ENCODE data around the gene ELK4. TPM values are rescaled to one million over a fixed set of nuclear protein-coding genes. Genes with fewer than 3 reads are reported as not detected.

The ELK4 gene
- total and polyA plus RNA-seq, 2 donors (not counting 1 experiment from before 2014, with no cell fraction given) = 11.7 to 11.8 TPM

GRCh38 chr1:205565799-205566198 lies 66.0 kb downstream of the ELK4 start:
- Histone ChIP-seq H3K9me3 (ENCODE audit: control insufficient read depth, insufficient read depth, low read depth, low read length) (no peaks in the 10 kb centered on the region), H3K4me1 (ENCODE audit: control insufficient read depth, extremely low read depth, insufficient read depth, low read length) (no peaks in the 10 kb centered on the region), H2AFZ (ENCODE audit: low read length) (no peak overlapping the region), H3K4me2 (ENCODE audit: extremely low read depth, insufficient read depth, low read length) (no peak overlapping the region), H3K9ac (ENCODE audit: insufficient read depth, low read length) (no peak overlapping the region), H3K79me2 (ENCODE audit: control insufficient read depth, insufficient read depth, low read length) (no peaks in the 10 kb centered on the region), H3K36me3 (ENCODE audit: control insufficient read depth, insufficient read depth, low read length) (no peaks in the 10 kb centered on the region), H3K27ac (ENCODE audit: insufficient read depth, low read length) (no peak overlapping the region), H4K20me1 (ENCODE audit: control insufficient read depth, extremely low read depth, insufficient read depth, low read length) (no peaks in the 10 kb centered on the region), H3K4me3 (replicated peaks in 1 of 4; ENCODE audit: control extremely low read depth in 1 of 4, insufficient read depth in 1 of 4, low read depth in 3 of 4, low read length in 4 of 4) (no peak overlapping the region), H3K27me3 (ENCODE audit: control insufficient read depth, insufficient read depth, low read length) (peaks cover 32% of the 10 kb centered on the region)
- DNase-seq (ENCODE audit: low read depth in 2 of 2) = no peak
- TF ChIP-seq CTCF (conservative IDR thresholded peaks at IDR 0.05 in 1 of 2, IDR thresholded peaks at IDR 0.05 in 1 of 2; ENCODE audit: low read depth in 1 of 2, low read length in 2 of 2) = no peak
- no peak for TF ChIP-seq EZH2 (IDR thresholded peaks at IDR 0.05; ENCODE audit: low read length, missing control alignments)

GRCh38 chr1:205563927-205564441 lies 67.8 kb downstream of the ELK4 start:
- H2AFZ ChIP-seq (ENCODE audit: low read length) = no peak overlapping the region
- H3K4me1 ChIP-seq (ENCODE audit: control insufficient read depth, extremely low read depth, insufficient read depth, low read length) = no peaks in the 10 kb centered on the region
- no peaks in the 10 kb centered on the region for H3K36me3 ChIP-seq (ENCODE audit: control insufficient read depth, insufficient read depth, low read length)
- H3K27me3 ChIP-seq (ENCODE audit: control insufficient read depth, insufficient read depth, low read length) = peaks cover 18% of the 10 kb centered on the region
- TF ChIP-seq EZH2 (IDR thresholded peaks at IDR 0.05; ENCODE audit: low read length, missing control alignments) (no peak), CTCF (conservative IDR thresholded peaks at IDR 0.05 in 1 of 2, IDR thresholded peaks at IDR 0.05 in 1 of 2; ENCODE audit: low read depth in 1 of 2, low read length in 2 of 2) (no peak)
- no peaks in the 10 kb centered on the region for H4K20me1 ChIP-seq (ENCODE audit: control insufficient read depth, extremely low read depth, insufficient read depth, low read length)
- no peak for DNase-seq (ENCODE audit: low read depth in 2 of 2)
- H3K27ac ChIP-seq (ENCODE audit: insufficient read depth, low read length) = no peak overlapping the region
- H3K9ac ChIP-seq (ENCODE audit: insufficient read depth, low read length) = no peak overlapping the region
- no peak overlapping the region for H3K4me3 ChIP-seq (replicated peaks in 1 of 4; ENCODE audit: control extremely low read depth in 1 of 4, insufficient read depth in 1 of 4, low read depth in 3 of 4, low read length in 4 of 4)
- no peak overlapping the region for H3K4me2 ChIP-seq (ENCODE audit: extremely low read depth, insufficient read depth, low read length)
- H3K79me2 ChIP-seq (ENCODE audit: control insufficient read depth, insufficient read depth, low read length) = no peaks in the 10 kb centered on the region
- H3K9me3 ChIP-seq (ENCODE audit: control insufficient read depth, insufficient read depth, low read depth, low read length) = no peaks in the 10 kb centered on the region

- Histone ChIP-seq H3K4me3 (replicated peaks in 1 of 4; ENCODE audit: control extremely low read depth in 1 of 4, insufficient read depth in 1 of 4, low read depth in 3 of 4, low read length in 4 of 4) (no peak overlapping the region), H3K27ac (ENCODE audit: insufficient read depth, low read length) (no peak overlapping the region), H3K4me1 (ENCODE audit: control insufficient read depth, extremely low read depth, insufficient read depth, low read length) (no peaks in the 10 kb centered on the region), H3K79me2 (ENCODE audit: control insufficient read depth, insufficient read depth, low read length) (no peaks in the 10 kb centered on the region), H3K36me3 (ENCODE audit: control insufficient read depth, insufficient read depth, low read length) (no peaks in the 10 kb centered on the region), H4K20me1 (ENCODE audit: control insufficient read depth, extremely low read depth, insufficient read depth, low read length) (no peaks in the 10 kb centered on the region), H3K9ac (ENCODE audit: insufficient read depth, low read length) (no peak overlapping the region), H3K27me3 (ENCODE audit: control insufficient read depth, insufficient read depth, low read length) (no peaks in the 10 kb centered on the region), H2AFZ (ENCODE audit: low read length) (no peak overlapping the region), H3K9me3 (ENCODE audit: control insufficient read depth, insufficient read depth, low read depth, low read length) (no peaks in the 10 kb centered on the region), H3K4me2 (ENCODE audit: extremely low read depth, insufficient read depth, low read length) (no peak overlapping the region)
- TF ChIP-seq CTCF (conservative IDR thresholded peaks at IDR 0.05 in 1 of 2, IDR thresholded peaks at IDR 0.05 in 1 of 2; ENCODE audit: low read depth in 1 of 2, low read length in 2 of 2) = no peak
- no peak for TF ChIP-seq EZH2 (IDR thresholded peaks at IDR 0.05; ENCODE audit: low read length, missing control alignments)
- DNase-seq (ENCODE audit: low read depth in 2 of 2) = no peak
Observed at GRCh38 chr1:205561501-205562203, 70.2 kb downstream of the ELK4 start.

Other genes with a start within 250 kb of the ELK4 start
- gene LEMD1, start 210.0 kb downstream of the ELK4 start, total RNA-seq = not detected in 2 replicates
- not detected in 2 replicates for gene LEMD1, start 210.0 kb downstream of the ELK4 start, polyA plus RNA-seq
- not detected in 2 replicates for gene BLACAT1, start 176.0 kb downstream of the ELK4 start, total RNA-seq
- not detected in 2 replicates for gene BLACAT1, start 176.0 kb downstream of the ELK4 start, polyA plus RNA-seq
- gene CDK18, start 127.3 kb downstream of the ELK4 start, total RNA-seq = 0.33 and 1.5 TPM in 2 replicates
- gene CDK18, start 127.3 kb downstream of the ELK4 start, polyA plus RNA-seq = 0.12 and 2.1 TPM in 2 replicates
- 1.5 and 2.3 TPM in 2 replicates for gene SLC45A3, start 48.5 kb upstream of the ELK4 start, total RNA-seq
- 0.90 and 1.1 TPM in 2 replicates for gene SLC45A3, start 48.5 kb upstream of the ELK4 start, polyA plus RNA-seq
- 98.1 and 113 TPM in 2 replicates for gene NUCKS1, start 118.2 kb upstream of the ELK4 start, total RNA-seq
- 113 and 137 TPM in 2 replicates for gene NUCKS1, start 118.2 kb upstream of the ELK4 start, polyA plus RNA-seq
- gene RAB29, start 143.5 kb upstream of the ELK4 start, total RNA-seq = 26.2 and 35.2 TPM in 2 replicates
- 31.5 and 34.5 TPM in 2 replicates for gene RAB29, start 143.5 kb upstream of the ELK4 start, polyA plus RNA-seq
- 14.6 and 24.6 TPM in 2 replicates for gene SLC41A1, start 181.2 kb upstream of the ELK4 start, total RNA-seq
- 28.5 and 28.9 TPM in 2 replicates for gene SLC41A1, start 181.2 kb upstream of the ELK4 start, polyA plus RNA-seq
- not detected in 2 replicates for gene PM20D1, start 218.1 kb upstream of the ELK4 start, total RNA-seq
- 0.02 TPM in 1 of 2 replicates, not detected in the other for gene PM20D1, start 218.1 kb upstream of the ELK4 start, polyA plus RNA-seq